ENCODE data around the gene PDLIM5. TPM values are rescaled to one million over a fixed set of nuclear protein-coding genes. Genes with fewer than 3 reads are reported as not detected.

Gene PDLIM5
- total RNA-seq, 1 experiment from 2014 or later = 158 TPM

DNA sequence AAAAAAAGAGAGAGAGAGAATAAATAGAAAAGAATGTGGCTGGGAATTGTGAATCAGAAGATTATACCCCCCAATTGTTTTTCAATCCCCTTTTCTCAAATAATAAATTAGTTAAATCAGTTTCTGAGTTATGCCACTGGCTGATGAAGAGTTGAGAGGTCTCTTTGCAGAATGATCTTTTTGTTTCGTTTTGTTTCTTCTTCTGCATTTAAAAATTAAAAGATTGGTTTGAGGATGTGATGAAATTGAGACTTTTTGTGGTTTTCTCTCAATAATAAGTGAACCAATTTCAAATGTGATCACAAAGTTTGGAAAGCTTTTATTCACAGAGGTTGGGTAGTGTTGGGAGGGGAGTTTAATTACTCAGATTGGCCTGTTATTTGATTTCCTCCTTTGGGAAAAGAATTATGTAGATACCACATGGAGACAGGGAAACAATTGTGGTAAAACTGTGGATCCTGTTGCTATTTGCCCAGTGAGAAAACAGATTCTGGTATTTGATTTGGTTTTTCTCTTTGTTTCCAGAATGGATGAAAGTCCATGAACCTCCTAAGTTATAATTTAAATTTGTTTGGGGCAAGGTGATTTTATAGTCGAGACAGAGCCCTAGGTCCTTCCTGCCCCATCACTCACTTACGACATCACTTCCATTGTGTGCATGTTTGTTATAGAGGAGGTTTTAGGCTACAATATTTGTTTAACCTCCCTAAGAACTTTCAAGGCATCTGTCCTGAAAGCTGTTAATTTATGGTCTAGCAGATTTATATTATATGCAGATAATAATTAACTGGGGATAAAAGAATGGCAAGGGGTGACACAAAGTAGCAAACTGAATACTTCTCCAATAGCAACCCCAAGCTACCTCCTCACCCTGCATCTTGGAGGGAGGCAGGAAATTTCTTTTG is 214.0 kb downstream of the PDLIM5 start:
- CTCF ChIA-PET = interaction anchor here (0.5 to 0.6 kb wide), 3 partner anchors 429 to 702 kb away, joined by 3 to 5 read pairs (median 3); no protein-coding TSS in a partner anchor
- TF ChIP-seq CTCF (IDR thresholded peaks at IDR 0.05; ENCODE audit: unreplicated experiment) = no peak
- intact Hi-C loops (cut with micrococcal nuclease) = no loop called here
- no peak for DNase-seq (ENCODE audit: unreplicated experiment)
- Mint-ChIP-seq H3K36me3 (ENCODE audit: insufficient read depth, unreplicated experiment) (peaks cover 27% of the 10 kb centered on the region), H3K4me3 (ENCODE audit: unreplicated experiment) (no peak overlapping the region), H3K9me3 (ENCODE audit: unreplicated experiment) (no peaks in the 10 kb centered on the region), H3K27me3 (ENCODE audit: insufficient read depth, unreplicated experiment) (no peaks in the 10 kb centered on the region), H3K4me1 (ENCODE audit: insufficient read depth, unreplicated experiment) (no peaks in the 10 kb centered on the region), H3K27ac (ENCODE audit: low read depth, unreplicated experiment) (no peak overlapping the region)
- POLR2A ChIA-PET = interaction anchor here (1.3 kb wide), 1 partner anchor 164 kb away, joined by 3 read pairs; no protein-coding TSS in a partner anchor
- no TSS peak for BruUV-seq (replicated peaks)

- Mint-ChIP-seq H3K4me3 (ENCODE audit: unreplicated experiment) (no peak overlapping the region), H3K9me3 (ENCODE audit: unreplicated experiment) (no peaks in the 10 kb centered on the region), H3K4me1 (ENCODE audit: insufficient read depth, unreplicated experiment) (no peaks in the 10 kb centered on the region), H3K36me3 (ENCODE audit: insufficient read depth, unreplicated experiment) (peaks cover 11% of the 10 kb centered on the region), H3K27me3 (ENCODE audit: insufficient read depth, unreplicated experiment) (no peaks in the 10 kb centered on the region), H3K27ac (ENCODE audit: low read depth, unreplicated experiment) (no peak overlapping the region)
- no peak for TF ChIP-seq CTCF (IDR thresholded peaks at IDR 0.05; ENCODE audit: unreplicated experiment)
- no TSS peak for BruUV-seq (replicated peaks)
- DNase-seq (ENCODE audit: unreplicated experiment) = no peak
- ChIA-PET CTCF (no interaction called here), POLR2A (no interaction called here)
- intact Hi-C loops (cut with micrococcal nuclease) = no loop called here
Measured at GRCh38 chr4:94668724-94669123, 217.0 kb downstream of the PDLIM5 start.

DNA sequence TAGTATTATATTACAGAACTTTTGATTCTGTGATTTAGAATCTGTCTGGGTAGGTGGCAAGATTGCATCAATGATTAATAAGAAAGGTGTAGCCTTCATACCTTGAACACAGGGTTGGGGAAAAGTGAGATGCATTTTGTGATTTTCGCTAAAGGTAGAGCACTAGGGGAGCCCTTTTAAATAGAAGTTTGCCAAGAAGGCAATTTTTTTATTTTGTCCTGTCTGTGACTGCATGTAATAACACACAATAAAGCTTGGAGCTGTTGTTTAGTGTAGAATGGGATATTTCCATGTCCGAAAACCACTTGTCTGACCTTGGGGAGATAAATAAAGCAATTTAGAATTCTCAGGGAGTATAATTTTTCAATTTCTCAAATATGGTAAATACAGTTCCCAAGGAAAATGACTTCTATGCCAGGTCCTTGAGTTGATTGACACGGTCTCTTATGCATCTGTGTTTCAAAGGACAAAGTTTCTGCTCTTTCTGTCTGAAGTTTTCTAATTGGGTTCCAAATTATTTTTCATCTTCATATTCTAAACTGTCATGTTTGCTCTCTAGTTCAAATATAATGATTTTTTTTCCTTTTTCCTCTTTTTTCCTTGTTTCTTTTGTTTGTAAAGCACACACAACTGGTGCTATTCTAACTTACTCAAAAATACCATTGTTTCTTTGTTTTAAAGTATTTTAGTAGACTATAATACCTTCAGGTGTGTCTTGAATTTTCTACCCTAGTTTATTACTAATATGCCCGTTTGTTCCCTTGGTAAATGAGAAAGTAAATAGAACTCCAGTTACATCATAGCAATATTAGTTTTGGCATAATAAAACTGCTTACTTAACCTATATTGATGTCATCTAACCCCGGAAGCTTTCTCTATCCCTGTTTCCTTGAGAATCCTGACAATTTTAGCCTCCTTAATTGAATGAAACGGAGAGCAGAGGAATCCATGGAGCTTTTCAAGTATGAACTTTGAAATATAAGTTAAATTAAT is 218.2 kb downstream of the PDLIM5 start:
- no peak for TF ChIP-seq CTCF (IDR thresholded peaks at IDR 0.05; ENCODE audit: unreplicated experiment)
- no peaks in the 10 kb centered on the region for H3K27me3 Mint-ChIP-seq (ENCODE audit: insufficient read depth, unreplicated experiment)
- H3K4me1 Mint-ChIP-seq (ENCODE audit: insufficient read depth, unreplicated experiment) = no peaks in the 10 kb centered on the region
- no peaks in the 10 kb centered on the region for H3K9me3 Mint-ChIP-seq (ENCODE audit: unreplicated experiment)
- no TSS peak for BruUV-seq (replicated peaks)
- DNase-seq (ENCODE audit: unreplicated experiment) = no peak
- H3K27ac Mint-ChIP-seq (ENCODE audit: low read depth, unreplicated experiment) = no peak overlapping the region
- POLR2A ChIA-PET = interaction anchor here (0.6 to 0.7 kb wide), 2 partner anchors 18 to 19 kb away, joined by 3 read pairs; no protein-coding TSS in a partner anchor
- intact Hi-C loops (cut with micrococcal nuclease) = no loop called here
- peaks cover 6% of the 10 kb centered on the region for H3K36me3 Mint-ChIP-seq (ENCODE audit: insufficient read depth, unreplicated experiment)
- no peak overlapping the region for H3K4me3 Mint-ChIP-seq (ENCODE audit: unreplicated experiment)
- CTCF ChIA-PET = interaction anchor here (0.5 to 0.6 kb wide), 3 partner anchors 13 to 249 kb away, joined by 3 to 4 read pairs (median 3); no protein-coding TSS in a partner anchor

All from MCF 10A (cell line).